GM18867 (cell line): Measurements from ENCODE around the gene SPRYD3.

Source experiments
- ATAC-seq: cut with Tn5 transposase; IDR thresholded peaks from one replicate; pipeline ENCODE4 v1.9.1; 2021; ENCODE audit warnings: mild to moderate bottlenecking, moderate library complexity; ENCODE audit not compliant: unreplicated experiment

SPRYD3 gene

GRCh38 chr12:53064613-53065436 lies 14.4 kb downstream of the SPRYD3 start:
- no peak for ATAC-seq

DNA sequence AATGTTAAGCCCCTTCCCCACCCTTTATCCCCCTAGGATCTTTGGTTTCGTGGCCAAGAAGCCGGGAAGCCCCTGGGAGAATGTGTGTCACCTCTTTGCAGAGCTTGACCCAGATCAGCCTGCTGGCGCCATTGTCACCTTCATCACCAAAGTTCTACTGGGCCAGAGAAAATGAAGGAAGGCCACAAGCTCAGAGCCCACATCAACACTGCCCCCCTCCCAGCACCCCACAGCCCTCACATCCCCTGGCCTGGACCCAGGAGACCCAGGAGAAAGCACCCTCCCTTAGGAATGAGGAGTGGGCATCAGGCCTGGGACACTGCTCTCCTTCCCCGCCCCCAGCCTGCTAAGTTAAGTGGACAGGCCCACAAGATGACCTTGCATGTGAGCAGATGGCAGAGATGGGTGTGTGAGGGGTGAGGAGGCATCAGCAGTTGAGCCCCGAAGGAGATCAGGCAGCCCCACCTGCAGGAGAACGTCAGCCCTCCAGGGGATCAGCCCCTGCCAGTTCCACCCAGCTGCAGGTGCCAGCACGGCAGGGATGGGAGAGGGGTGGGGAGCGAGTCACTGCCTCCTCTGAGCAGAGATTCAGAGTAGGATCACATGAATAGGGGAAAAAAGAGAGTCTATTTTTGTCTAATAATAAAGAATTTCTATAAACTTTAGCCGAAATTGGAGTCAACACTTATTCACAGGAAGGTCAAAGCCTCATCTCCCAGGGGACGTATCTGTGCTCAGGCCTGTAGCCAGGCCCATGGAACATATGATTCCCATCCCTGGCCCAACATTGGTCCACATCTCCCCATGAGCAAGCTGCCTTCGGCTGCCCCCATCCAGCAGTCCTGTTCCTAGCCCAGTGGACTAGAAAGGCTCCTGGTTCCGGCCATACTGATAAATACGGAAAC lies 15.2 kb downstream of the SPRYD3 start:
- ATAC-seq: no peak

GRCh38 chr12:53062977-53063707 lies 16.0 kb downstream of the SPRYD3 start:
- ATAC-seq: no peak

- ATAC-seq: no peak
Observed at GRCh38 chr12:53062011-53062961, 16.9 kb downstream of the SPRYD3 start.

GRCh38 chr12:53061404-53062010 lies 17.7 kb downstream of the SPRYD3 start:
- no peak for ATAC-seq

GRCh38 chr12:53060721-53061276 lies 18.4 kb downstream of the SPRYD3 start:
- ATAC-seq: no peak

DNA sequence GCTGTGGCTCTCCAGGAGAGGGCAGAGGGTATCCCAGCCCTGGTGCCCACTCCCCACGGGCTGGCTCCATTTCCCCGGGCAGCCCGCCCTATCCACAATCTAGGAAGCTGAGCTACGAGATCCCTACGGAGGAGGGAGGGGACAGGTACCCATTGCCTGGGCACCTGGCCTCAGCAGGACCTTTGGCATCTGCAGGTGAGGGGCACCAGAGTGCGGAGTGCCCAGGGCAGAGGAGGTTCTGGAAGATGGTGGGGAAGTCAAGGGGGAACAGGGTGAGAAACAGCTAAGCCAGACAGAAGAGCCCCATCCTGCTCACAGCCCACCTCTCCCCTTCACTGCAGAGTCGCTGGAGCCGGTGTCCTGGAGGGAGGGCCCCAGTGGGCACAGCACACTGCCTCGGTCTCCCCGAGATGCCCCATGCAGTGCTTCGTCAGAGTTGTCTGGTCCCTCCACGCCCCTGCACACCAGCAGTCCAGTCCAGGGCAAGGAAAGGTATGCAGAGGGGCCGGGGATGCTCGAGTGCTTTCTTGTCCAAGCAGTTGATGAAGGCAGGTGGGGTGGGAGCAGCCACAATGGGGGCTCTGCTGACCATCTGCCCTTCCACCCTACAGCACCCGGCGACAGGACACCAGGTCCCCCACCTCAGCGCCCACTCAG lies 19.0 kb downstream of the SPRYD3 start:
- no peak for ATAC-seq

DNA sequence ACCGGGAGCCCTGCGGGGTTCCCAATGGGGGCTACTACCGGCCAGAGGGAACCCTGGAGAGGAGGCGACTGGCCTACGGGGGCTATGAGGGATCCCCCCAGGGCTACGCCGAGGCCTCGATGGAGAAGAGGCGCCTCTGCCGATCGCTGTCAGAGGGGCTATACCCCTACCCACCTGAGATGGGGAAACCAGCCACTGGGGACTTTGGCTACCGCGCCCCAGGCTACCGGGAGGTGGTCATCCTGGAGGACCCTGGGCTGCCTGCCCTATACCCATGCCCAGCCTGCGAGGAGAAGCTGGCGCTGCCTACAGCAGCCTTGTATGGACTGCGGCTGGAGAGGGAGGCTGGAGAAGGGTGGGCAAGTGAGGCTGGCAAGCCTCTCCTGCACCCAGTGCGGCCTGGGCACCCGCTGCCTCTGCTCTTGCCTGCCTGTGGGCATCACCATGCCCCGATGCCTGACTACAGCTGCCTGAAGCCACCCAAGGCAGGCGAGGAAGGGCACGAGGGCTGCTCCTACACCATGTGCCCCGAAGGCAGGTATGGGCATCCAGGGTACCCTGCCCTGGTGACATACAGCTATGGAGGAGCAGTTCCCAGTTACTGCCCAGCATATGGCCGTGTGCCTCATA lies 19.6 kb downstream of the SPRYD3 start:
- ATAC-seq: no peak

DNA sequence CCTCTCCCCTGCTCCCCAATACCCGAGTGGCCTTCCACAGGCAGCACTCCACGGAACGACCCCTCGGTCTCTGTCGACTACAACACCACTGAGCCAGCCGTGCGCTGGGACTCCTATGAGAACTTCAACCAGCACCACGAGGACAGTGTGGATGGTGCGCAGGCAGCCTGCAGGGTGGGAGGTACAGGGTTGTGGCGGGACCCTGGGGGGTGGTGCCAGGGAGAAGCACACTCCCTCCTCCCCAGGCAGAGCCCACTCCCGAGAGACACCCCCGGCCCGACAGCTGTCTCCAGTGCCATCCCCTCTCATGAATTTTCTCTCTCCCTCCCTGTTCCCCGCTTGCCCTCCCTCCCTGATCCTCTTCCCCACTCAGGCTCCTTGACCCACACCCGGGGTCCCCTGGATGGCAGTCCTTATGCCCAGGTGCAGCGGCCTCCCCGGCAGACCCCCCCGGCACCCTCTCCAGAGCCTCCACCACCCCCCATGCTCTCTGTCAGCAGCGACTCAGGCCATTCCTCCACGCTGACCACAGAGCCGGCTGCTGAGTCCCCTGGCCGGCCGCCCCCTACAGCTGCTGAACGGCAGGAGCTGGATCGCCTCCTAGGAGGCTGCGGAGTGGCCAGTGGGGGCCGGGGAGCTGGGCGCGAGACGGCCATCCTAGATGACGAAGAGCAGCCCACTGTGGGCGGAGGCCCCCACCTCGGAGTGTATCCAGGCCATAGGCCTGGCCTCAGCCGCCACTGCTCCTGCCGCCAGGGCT lies 20.3 kb downstream of the SPRYD3 start:
- no peak for ATAC-seq

DNA sequence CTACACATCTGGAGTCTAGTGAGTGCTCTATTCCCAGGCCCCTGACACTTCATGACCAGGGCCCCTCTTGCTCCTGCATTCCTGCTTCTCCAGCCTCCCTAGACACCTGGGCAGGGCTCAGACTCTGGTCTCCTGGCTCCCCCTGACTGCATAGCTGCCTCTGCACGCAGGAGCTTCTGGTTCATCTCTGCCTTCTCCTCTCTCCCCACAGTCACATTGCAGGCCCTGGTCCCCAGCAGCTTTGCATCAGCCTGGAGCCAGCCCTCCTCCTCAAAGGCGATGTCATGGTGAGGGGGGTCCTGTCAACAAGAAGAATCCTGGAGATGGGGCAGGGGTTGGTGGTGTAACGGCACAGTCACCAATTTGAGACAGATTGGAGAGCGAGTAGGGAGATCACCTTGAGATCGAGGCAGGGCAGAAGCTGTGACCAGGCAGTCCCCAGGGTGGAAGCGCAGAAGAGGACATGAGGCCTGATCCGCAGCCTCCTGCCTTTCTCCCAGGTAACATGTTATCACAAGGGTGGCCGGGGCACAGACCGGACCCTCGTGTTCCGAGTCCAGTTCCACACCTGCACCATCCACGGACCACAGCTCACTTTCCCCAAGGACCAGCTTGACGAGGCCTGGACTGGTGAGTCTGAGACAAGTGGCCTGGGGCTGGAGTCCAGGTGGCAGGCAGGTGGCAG lies 21.2 kb downstream of the SPRYD3 start:
- ATAC-seq: no peak

- no peak for ATAC-seq
Observed at GRCh38 chr12:53056901-53057300, 22.3 kb downstream of the SPRYD3 start.

- ATAC-seq: no peak
Observed at GRCh38 chr12:53056296-53056695, 22.9 kb downstream of the SPRYD3 start.

GRCh38 chr12:53055471-53056266 lies 23.5 kb downstream of the SPRYD3 start:
- no peak for ATAC-seq

- peak; percentile 94 for ATAC-seq
Observed at GRCh38 chr12:53054112-53054878, 24.9 kb downstream of the SPRYD3 start.
